CD4-positive, alpha-beta T cell treated with Interleukin-1 beta for 1 hour (primary cell): ENCODE measurements around the gene KLHL1.
"Not testable (repeated sequence)": the region's sequence is repeated elsewhere in the genome, so short reads cannot be mapped to it uniquely, and the experiment has no call there.

Source experiments
- DNase-seq, 2 donors: peaks; one replicate each; pipeline ENCODE4 v3.0.0-alpha.2; 2020 to 2022

Gene KLHL1

GRCh38 chr13:70108356-70109105 lies at the start of gene KLHL1:
Gene KLHL1 (minus strand): TSS chr13:70108452. CDS start chr13:70107699, 753 bp downstream.
- DNase-seq, result no peak

- DNase-seq, result not testable (repeated sequence)
Measured at GRCh38 chr13:70142658-70143057, 34.4 kb upstream of the KLHL1 start.

- DNase-seq, result no peak
Measured at GRCh38 chr13:70128098-70128497, 19.8 kb upstream of the KLHL1 start.

- DNase-seq, result no peak
Measured at GRCh38 chr13:70125693-70126092, 17.4 kb upstream of the KLHL1 start.

- no peak for DNase-seq
Measured at GRCh38 chr13:70117338-70117905, 9.2 kb upstream of the KLHL1 start.

- no peak for DNase-seq
Measured at GRCh38 chr13:70107498-70108281, 562 bp downstream of the KLHL1 start, which contains the start of gene ATXN8OS. Gene ATXN8OS (plus strand): TSS chr13:70107826.

- DNase-seq, result no peak
Measured at GRCh38 chr13:70107125-70107497, 1.1 kb downstream of the KLHL1 start.

- DNase-seq, result no peak
Measured at GRCh38 chr13:70104481-70104880, 3.8 kb downstream of the KLHL1 start.

- no peak for DNase-seq
Measured at GRCh38 chr13:70098669-70099068, 9.6 kb downstream of the KLHL1 start.

- no peak for DNase-seq
Measured at GRCh38 chr13:70090036-70090723, 18.1 kb downstream of the KLHL1 start.

GRCh38 chr13:70088926-70089325 lies 19.3 kb downstream of the KLHL1 start:
- no peak for DNase-seq

GRCh38 chr13:70087247-70087646 lies 21.0 kb downstream of the KLHL1 start:
- no peak for DNase-seq

GRCh38 chr13:70080012-70080411 lies 28.2 kb downstream of the KLHL1 start:
- DNase-seq, result no peak

GRCh38 chr13:70054572-70054971 lies 53.7 kb downstream of the KLHL1 start:
- no peak for DNase-seq

- no peak for DNase-seq
Measured at GRCh38 chr13:70051531-70051930, 56.7 kb downstream of the KLHL1 start.

- DNase-seq, result no peak
Measured at GRCh38 chr13:70043685-70044084, 64.6 kb downstream of the KLHL1 start.

- no peak for DNase-seq
Measured at GRCh38 chr13:70042193-70042592, 66.1 kb downstream of the KLHL1 start.

GRCh38 chr13:70034286-70034685 lies 74.0 kb downstream of the KLHL1 start:
- DNase-seq, result no peak

- no peak for DNase-seq
Measured at GRCh38 chr13:70027551-70027950, 80.7 kb downstream of the KLHL1 start.

GRCh38 chr13:70023516-70023915 lies 84.7 kb downstream of the KLHL1 start:
- no peak for DNase-seq

GRCh38 chr13:70022646-70023045 lies 85.6 kb downstream of the KLHL1 start:
- no peak for DNase-seq

- DNase-seq, result no peak
Measured at GRCh38 chr13:70016116-70016515, 92.1 kb downstream of the KLHL1 start.

- no peak for DNase-seq
Measured at GRCh38 chr13:70014337-70014736, 93.9 kb downstream of the KLHL1 start.
